Parathyroid adenoma (tissue), 2 donors: ENCODE measurements around the gene SMG6.

Experiments used
- H2AFZ ChIP-seq: fragments of 300-600 bp; sonication (generic); one replicate; pipeline ENCODE4 v1.7.0; 2017; ENCODE audit warnings: antibody characterized with exemption, mild to moderate bottlenecking
- H3K27ac ChIP-seq: fragments of 300-600 bp; sonication (generic); one replicate; pipeline ENCODE4 v1.7.0; 2017
- H3K27me3 ChIP-seq: fragments of 300-600 bp; sonication (generic); one replicate; pipeline ENCODE4 v1.7.0; 2017; ENCODE audit warnings: low read length; ENCODE audit not compliant: control insufficient read depth, insufficient read depth
- H3K36me3 ChIP-seq: fragments of 300-600 bp; sonication (generic); one replicate; pipeline ENCODE4 v1.7.0; 2017; ENCODE audit warnings: low read length; ENCODE audit not compliant: control insufficient read depth, insufficient read depth
- H3K4me1 ChIP-seq: fragments of 300-600 bp; sonication (generic); one replicate; pipeline ENCODE4 v1.7.0; 2017; ENCODE audit warnings: control low read depth
- H3K4me2 ChIP-seq: fragments of 300-600 bp; sonication (generic); one replicate; pipeline ENCODE4 v1.7.0; 2017; ENCODE audit warnings: low read length
- H3K4me3 ChIP-seq: fragments of 300-600 bp; sonication (generic); one replicate; pipeline ENCODE4 v1.7.0; 2017; ENCODE audit warnings: low read depth, low read length
- H3K79me2 ChIP-seq: fragments of 300-600 bp; sonication (generic); one replicate; pipeline ENCODE4 v1.7.0; 2017; ENCODE audit warnings: control low read depth
- H3K9ac ChIP-seq: fragments of 300-600 bp; sonication (generic); one replicate; pipeline ENCODE4 v1.7.0; 2017; ENCODE audit warnings: mild to moderate bottlenecking
- H3K9me3 ChIP-seq: fragments of 300-600 bp; sonication (generic); one replicate; pipeline ENCODE4 v1.7.0; 2017; ENCODE audit warnings: low read length; ENCODE audit not compliant: control insufficient read depth
- TF ChIP-seq, protein P1 (sequence below): fragments of 300-600 bp; sonication (generic); IDR thresholded peaks from one replicate; pipeline ENCODE4 v1.7.0; 2017; ENCODE audit warnings: antibody characterized with exemption, mild to moderate bottlenecking
- donor health status: primary hyperparathyroidism.

The SMG6 gene

DNA sequence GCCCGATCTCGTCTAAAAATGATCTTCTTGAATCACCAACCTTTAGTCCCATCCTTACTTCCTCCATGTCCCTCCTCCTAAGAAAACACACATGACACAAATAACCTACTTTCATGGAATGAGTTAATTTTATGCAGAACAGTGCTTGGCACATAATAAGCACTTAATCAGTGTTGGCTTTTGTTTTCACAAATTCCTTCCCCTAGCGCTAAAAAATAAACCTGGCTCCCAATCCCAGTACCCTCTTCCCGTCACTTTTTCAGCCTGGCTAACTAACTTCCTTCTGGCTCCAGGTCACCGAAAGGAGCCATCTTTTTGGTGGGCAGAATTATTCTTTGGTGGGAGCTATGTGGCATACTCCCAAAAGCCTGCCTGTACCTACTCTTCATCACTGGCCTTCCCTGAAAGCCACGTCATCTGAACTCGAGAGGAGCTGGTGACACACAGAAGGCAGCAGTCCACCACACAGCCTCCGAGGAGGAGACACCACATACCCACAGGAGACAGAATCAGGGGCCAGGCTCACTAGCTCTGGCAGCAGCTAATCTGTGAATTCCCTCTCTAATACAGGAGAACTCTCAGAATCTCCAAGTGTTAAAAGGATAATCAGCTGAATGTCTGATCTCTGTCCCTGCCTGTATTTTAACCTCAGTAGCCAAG lies 114.5 kb downstream of the SMG6 start:
- no peaks in the 10 kb centered on the region for H3K36me3 ChIP-seq
- no peak overlapping the region for H3K9ac ChIP-seq
- H3K27ac ChIP-seq: peak overlapping the region; percentile 11
- H2AFZ ChIP-seq: no peak overlapping the region
- no peaks in the 10 kb centered on the region for H3K9me3 ChIP-seq
- no peak overlapping the region for H3K4me3 ChIP-seq
- H3K4me2 ChIP-seq: no peak overlapping the region
- TF ChIP-seq, protein P1, sequence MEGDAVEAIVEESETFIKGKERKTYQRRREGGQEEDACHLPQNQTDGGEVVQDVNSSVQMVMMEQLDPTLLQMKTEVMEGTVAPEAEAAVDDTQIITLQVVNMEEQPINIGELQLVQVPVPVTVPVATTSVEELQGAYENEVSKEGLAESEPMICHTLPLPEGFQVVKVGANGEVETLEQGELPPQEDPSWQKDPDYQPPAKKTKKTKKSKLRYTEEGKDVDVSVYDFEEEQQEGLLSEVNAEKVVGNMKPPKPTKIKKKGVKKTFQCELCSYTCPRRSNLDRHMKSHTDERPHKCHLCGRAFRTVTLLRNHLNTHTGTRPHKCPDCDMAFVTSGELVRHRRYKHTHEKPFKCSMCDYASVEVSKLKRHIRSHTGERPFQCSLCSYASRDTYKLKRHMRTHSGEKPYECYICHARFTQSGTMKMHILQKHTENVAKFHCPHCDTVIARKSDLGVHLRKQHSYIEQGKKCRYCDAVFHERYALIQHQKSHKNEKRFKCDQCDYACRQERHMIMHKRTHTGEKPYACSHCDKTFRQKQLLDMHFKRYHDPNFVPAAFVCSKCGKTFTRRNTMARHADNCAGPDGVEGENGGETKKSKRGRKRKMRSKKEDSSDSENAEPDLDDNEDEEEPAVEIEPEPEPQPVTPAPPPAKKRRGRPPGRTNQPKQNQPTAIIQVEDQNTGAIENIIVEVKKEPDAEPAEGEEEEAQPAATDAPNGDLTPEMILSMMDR: no peak
- peaks cover 15% of the 10 kb centered on the region for H3K79me2 ChIP-seq
- H3K4me1 ChIP-seq: peaks cover 6% of the 10 kb centered on the region
- H3K27me3 ChIP-seq: no peaks in the 10 kb centered on the region

DNA sequence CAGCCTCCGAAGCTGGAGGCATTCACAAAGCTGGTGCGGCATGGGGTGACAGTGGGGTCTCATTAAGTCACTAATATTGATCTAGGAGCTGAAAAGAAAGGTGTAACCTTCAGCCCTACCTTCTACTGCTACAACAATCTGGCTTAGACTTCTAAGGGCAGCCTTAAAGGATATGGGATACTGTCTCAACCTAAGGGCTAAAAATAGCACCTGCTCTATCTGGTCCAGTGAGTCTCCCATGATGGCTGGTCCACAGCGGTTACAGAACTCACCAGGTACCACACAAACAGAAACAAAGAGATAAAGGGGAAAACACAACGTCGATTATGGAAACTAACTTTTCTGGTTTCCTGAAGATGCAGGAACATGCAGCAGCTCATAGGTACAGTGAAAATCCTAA lies 115.8 kb downstream of the SMG6 start:
- Histone ChIP-seq H3K4me2 (peak overlapping the region; percentile 50), H3K79me2 (peaks cover 8% of the 10 kb centered on the region), H3K4me3 (peak overlapping the region; percentile 18), H3K9me3 (no peaks in the 10 kb centered on the region), H3K27me3 (no peaks in the 10 kb centered on the region), H3K36me3 (no peaks in the 10 kb centered on the region), H3K4me1 (peaks cover 6% of the 10 kb centered on the region), H3K9ac (no peak overlapping the region), H3K27ac (no peak overlapping the region), H2AFZ (no peak overlapping the region)
- TF ChIP-seq, protein P1: no peak

DNA sequence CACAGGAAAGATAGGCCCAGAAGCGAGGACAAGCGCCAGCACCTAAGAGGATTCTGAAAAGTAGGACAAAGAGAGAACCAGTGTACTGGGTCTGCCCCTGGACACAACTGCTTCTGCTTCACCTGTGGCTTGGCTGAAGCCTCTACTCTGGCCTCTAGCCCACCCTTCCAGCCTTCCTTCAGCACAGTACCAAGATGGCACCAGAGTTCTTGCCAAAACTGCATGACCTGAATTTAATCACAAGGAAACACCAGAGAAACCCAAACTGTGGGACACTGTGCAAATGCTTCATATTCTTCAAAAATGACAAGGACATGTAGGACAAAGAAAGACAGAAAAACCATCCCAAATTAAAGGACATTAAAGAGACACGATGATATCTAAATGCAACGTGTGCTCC lies 116.6 kb downstream of the SMG6 start:
- TF ChIP-seq, protein P1: no peak
- Histone ChIP-seq H3K36me3 (no peaks in the 10 kb centered on the region), H3K4me3 (no peak overlapping the region)

DNA sequence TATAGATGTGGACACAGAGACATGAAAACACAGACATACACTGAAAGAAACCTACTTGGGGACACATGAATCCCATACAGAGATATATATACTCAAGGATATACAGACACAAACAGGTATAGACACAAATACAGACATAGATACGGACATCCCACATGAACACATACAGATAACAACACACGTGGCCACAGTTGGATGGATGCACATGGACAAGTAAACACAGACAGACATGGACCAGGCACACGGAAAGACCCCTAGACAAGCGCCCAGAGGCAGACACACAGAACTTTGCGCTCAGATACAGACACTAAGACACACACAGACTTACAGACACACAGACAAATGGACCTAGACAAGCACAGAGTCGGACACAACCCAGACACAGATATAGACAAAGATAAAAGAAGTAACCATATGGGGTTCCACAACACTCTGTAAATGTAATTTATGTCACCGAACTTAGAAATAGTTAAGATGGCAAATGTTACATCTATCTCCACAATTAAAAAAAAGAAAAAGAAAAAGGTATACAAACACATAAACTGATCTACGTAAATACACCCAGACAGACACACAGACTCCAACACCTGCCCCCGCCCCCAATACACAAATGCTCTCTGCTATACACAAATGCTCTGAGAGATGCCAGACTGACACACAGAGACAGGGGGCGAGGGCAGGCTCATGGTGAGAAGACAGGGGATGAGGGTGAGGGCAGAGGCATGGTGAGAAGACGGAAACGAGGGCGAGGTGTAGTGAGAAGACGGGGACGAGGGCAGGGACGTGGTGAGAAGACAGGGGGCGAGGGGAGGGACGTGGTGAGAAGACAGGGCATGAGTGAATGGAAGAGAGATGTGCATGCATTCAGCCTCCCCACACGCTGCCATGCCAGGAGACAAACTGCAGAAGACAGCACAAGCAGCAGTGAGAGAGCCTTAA lies 118.3 kb downstream of the SMG6 start:
- no peak overlapping the region for H3K27ac ChIP-seq
- H3K27me3 ChIP-seq: no peaks in the 10 kb centered on the region
- no peaks in the 10 kb centered on the region for H3K36me3 ChIP-seq
- H3K9me3 ChIP-seq: no peaks in the 10 kb centered on the region
- H3K4me1 ChIP-seq: peaks cover 20% of the 10 kb centered on the region
- no peak overlapping the region for H3K9ac ChIP-seq
- no peak overlapping the region for H2AFZ ChIP-seq
- H3K4me3 ChIP-seq: no peak overlapping the region
- H3K4me2 ChIP-seq: no peak overlapping the region
- TF ChIP-seq, protein P1: no peak
- peaks cover 8% of the 10 kb centered on the region for H3K79me2 ChIP-seq

More for the DNA sequence above, 116.6 kb downstream of the SMG6 start:
- Histone ChIP-seq H2AFZ (no peak overlapping the region), H3K9me3 (no peaks in the 10 kb centered on the region), H3K27me3 (no peaks in the 10 kb centered on the region), H3K27ac (no peak overlapping the region), H3K4me2 (no peak overlapping the region), H3K79me2 (peaks cover 5% of the 10 kb centered on the region), H3K9ac (no peak overlapping the region), H3K4me1 (peaks cover 6% of the 10 kb centered on the region)
